KMS-11 (cell line): Measurements from ENCODE around the gene C14orf180.

Experiments
- H2AFZ ChIP-seq: fragments of 200-600 bp; sonication (generic); 2 replicates; pipeline ENCODE4 v1.6.1; 2016; ENCODE audit warnings: antibody characterized with exemption, mixed run types, low read depth
- H3K27ac ChIP-seq: fragments of 200-600 bp; sonication (generic); 2 replicates; pipeline ENCODE4 v1.6.1; 2016; ENCODE audit warnings: mild to moderate bottlenecking, mixed run types
- H3K27me3 ChIP-seq: fragments of 200-600 bp; sonication (generic); 2 replicates; pipeline ENCODE4 v1.6.1; 2017; ENCODE audit warnings: mild to moderate bottlenecking, low read depth, mixed run types, moderate library complexity; ENCODE audit not compliant: insufficient read depth
- H3K36me3 ChIP-seq: fragments of 200-600 bp; sonication (generic); 2 replicates; pipeline ENCODE4 v1.6.1; 2017; ENCODE audit warnings: mild to moderate bottlenecking, mixed run types; ENCODE audit not compliant: insufficient read depth
- H3K4me1 ChIP-seq: fragments of 200-600 bp; sonication (generic); 2 replicates; pipeline ENCODE4 v1.6.1; 2016; ENCODE audit warnings: mild to moderate bottlenecking, low read depth, mixed run types; ENCODE audit not compliant: poor library complexity, severe bottlenecking
- H3K4me2 ChIP-seq: fragments of 200-600 bp; sonication (generic); 2 replicates; pipeline ENCODE4 v1.7.0; 2016; ENCODE audit warnings: mild to moderate bottlenecking, mixed run types
- H3K4me3 ChIP-seq: fragments of 200-600 bp; sonication (generic); IDR thresholded peaks from 2 replicates; pipeline ENCODE4 v1.6.1; 2017; ENCODE audit warnings: low read depth, low read length, mixed read lengths; ENCODE audit not compliant: insufficient read depth
- H3K79me2 ChIP-seq: fragments of 200-600 bp; sonication (generic); 2 replicates; pipeline ENCODE4 v1.6.1; 2016; ENCODE audit warnings: low read depth, mixed run types; ENCODE audit not compliant: insufficient read depth
- H3K9ac ChIP-seq: fragments of 200-600 bp; sonication (generic); 2 replicates; pipeline ENCODE4 v1.6.1; 2016; ENCODE audit warnings: mild to moderate bottlenecking, mixed run types
- H4K20me1 ChIP-seq: fragments of 200-600 bp; sonication (generic); 2 replicates; pipeline ENCODE4 v1.6.1; 2016; ENCODE audit warnings: mild to moderate bottlenecking, mixed run types; ENCODE audit not compliant: insufficient read depth
- TF ChIP-seq, protein P1 (sequence below): fragments of 200-600 bp; sonication (generic); conservative IDR thresholded peaks from 2 replicates; pipeline ENCODE4 v1.6.1; 2017; ENCODE audit warnings: low read depth, mild to moderate bottlenecking, antibody characterized with exemption, low read length, moderate library complexity, mixed read lengths

Gene C14orf180

DNA sequence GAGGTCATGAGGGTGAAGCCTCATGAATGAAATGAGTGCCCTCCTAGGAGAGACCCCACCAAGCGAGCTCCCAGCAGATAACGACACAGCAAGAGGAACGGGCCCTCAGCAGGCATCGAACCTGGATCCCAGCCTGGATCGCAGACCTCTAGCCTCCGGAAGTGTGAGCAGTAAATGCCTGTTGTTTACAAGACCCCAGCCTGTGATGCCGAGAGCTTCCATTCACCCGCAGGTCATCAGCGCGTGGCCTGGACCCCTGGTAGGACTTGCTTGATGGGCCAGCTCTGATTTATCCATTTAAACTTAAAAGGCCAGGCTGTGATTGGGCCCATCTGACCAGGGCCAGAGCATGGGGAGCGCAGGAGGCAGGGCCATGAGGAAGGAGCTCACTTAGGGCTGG is 18.0 kb downstream of the C14orf180 start:
- Histone ChIP-seq H4K20me1 (no peaks in the 10 kb centered on the region), H3K27me3 (peaks cover 28% of the 10 kb centered on the region; the same call in 1 of the 2 replicates), H3K4me2 (no peak overlapping the region), H3K9ac (no peak overlapping the region), H3K27ac (no peak overlapping the region), H3K79me2 (no peaks in the 10 kb centered on the region), H3K4me1 (no peaks in the 10 kb centered on the region), H2AFZ (no peak overlapping the region), H3K36me3 (no peaks in the 10 kb centered on the region), H3K4me3 (no peak overlapping the region)
- TF ChIP-seq, protein P1, sequence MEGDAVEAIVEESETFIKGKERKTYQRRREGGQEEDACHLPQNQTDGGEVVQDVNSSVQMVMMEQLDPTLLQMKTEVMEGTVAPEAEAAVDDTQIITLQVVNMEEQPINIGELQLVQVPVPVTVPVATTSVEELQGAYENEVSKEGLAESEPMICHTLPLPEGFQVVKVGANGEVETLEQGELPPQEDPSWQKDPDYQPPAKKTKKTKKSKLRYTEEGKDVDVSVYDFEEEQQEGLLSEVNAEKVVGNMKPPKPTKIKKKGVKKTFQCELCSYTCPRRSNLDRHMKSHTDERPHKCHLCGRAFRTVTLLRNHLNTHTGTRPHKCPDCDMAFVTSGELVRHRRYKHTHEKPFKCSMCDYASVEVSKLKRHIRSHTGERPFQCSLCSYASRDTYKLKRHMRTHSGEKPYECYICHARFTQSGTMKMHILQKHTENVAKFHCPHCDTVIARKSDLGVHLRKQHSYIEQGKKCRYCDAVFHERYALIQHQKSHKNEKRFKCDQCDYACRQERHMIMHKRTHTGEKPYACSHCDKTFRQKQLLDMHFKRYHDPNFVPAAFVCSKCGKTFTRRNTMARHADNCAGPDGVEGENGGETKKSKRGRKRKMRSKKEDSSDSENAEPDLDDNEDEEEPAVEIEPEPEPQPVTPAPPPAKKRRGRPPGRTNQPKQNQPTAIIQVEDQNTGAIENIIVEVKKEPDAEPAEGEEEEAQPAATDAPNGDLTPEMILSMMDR: no peak

DNA sequence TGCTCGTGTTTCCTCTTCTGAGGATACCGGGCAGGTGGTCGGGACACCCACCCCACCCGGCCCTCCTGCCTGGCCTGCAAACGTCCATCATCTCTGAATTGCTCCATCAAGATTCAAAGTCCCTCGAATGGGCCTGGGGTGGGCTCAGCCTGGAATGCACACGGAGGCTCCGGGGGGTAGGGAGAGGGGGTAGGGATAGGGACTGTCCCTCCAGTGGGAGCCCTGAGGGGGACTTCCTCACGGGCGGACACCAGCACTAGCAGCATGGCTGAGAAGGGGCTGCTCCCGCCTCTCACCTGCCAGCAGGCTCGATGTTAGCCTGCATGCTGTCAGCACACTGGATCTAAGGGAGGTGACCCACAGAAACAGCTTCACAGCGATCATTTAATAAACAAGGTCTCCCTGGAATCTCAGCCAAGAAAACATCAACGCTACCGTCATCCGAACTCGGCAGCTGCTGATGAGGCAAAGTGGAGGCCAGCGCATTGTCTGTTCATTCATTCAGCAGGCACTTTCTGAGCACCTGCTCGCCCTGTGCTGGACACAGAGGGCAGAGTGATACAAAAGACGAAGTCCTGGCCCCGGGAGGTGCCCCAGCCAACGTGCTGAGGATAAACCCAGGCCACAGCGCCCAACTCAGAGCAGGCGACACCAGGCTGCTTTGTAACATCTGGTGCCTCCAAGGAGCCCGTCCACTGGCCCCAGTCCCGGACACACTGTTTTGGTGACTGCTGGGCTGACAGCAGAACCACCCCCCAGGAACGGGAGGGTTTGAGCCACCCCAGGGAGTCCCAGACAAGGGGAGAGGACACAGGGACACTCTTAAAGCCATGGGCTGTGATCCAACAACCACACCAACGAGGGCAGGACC is 18.7 kb downstream of the C14orf180 start:
- H3K27ac ChIP-seq: no peak overlapping the region
- H3K79me2 ChIP-seq: no peaks in the 10 kb centered on the region
- no peak overlapping the region for H3K4me2 ChIP-seq
- TF ChIP-seq, protein P1: no peak
- H3K27me3 ChIP-seq: peaks cover 28% of the 10 kb centered on the region; the same call in 1 of the 2 replicates
- no peaks in the 10 kb centered on the region for H3K36me3 ChIP-seq
- no peak overlapping the region for H3K4me3 ChIP-seq
- H4K20me1 ChIP-seq: no peaks in the 10 kb centered on the region
- H3K4me1 ChIP-seq: no peaks in the 10 kb centered on the region
- H3K9ac ChIP-seq: no peak overlapping the region
- H2AFZ ChIP-seq: no peak overlapping the region

DNA sequence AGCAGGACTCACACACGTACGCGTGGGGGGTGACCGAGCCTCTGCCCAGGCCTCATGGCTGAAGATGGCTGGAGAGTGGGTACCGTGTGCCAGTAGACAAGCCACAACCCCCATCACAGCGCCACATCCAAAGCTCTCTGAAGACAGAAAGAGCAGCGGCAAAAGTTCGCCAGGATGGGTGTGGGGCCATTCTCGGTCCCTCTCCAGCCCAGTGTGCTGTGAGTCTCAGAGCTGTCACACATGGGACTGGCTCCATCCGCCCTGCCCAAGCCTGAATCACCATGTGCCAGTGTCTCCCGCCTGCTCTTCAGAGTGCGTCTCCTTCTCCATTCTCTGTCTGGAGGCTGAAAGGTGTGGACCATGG is 19.3 kb downstream of the C14orf180 start:
- H3K4me1 ChIP-seq: no peaks in the 10 kb centered on the region
- no peak overlapping the region for H3K4me3 ChIP-seq
- H3K36me3 ChIP-seq: no peaks in the 10 kb centered on the region
- H3K9ac ChIP-seq: no peak overlapping the region
- no peaks in the 10 kb centered on the region for H4K20me1 ChIP-seq
- no peak overlapping the region for H3K27ac ChIP-seq
- H3K27me3 ChIP-seq: peaks cover 28% of the 10 kb centered on the region; the same call in 1 of the 2 replicates
- TF ChIP-seq, protein P1: no peak
- no peak overlapping the region for H3K4me2 ChIP-seq
- no peaks in the 10 kb centered on the region for H3K79me2 ChIP-seq
- H2AFZ ChIP-seq: no peak overlapping the region

DNA sequence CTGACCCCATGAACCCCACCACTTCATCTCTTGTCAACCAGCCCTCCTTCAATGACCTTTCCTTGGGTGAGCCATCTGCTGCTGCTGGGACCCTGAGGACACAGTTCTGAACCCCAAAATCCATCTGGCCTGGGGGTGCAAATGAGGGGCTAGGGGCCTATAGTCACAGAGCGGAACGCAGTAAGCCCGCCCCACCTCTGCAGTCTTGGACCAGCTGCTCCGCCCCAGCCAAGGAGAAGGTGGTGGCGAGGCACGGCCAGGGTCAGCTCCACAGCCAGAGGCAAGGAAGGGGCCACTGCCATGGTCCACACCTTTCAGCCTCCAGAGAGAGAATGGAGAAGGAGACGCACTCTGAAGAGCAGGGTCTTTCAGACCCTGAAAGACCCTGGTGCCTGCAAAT is 19.9 kb downstream of the C14orf180 start:
- Histone ChIP-seq H4K20me1 (no peaks in the 10 kb centered on the region), H3K36me3 (no peaks in the 10 kb centered on the region), H3K27ac (no peak overlapping the region), H3K27me3 (peaks cover 23% of the 10 kb centered on the region; the same call in 1 of the 2 replicates), H3K4me1 (no peaks in the 10 kb centered on the region), H3K4me2 (no peak overlapping the region), H2AFZ (no peak overlapping the region), H3K79me2 (no peaks in the 10 kb centered on the region), H3K4me3 (no peak overlapping the region), H3K9ac (no peak overlapping the region)
- TF ChIP-seq, protein P1: no peak
